HK-2 (cell line): ENCODE results near the gene LDLRAP1.
A peak's percentile ranks its signal among the peaks of the same experiment; 100 is the strongest.

Source experiments
- DNase-seq: peaks from one replicate; pipeline ENCODE4 v3.0.0-alpha.2; 2018; ENCODE audit not compliant: unreplicated experiment

Gene LDLRAP1

DNA sequence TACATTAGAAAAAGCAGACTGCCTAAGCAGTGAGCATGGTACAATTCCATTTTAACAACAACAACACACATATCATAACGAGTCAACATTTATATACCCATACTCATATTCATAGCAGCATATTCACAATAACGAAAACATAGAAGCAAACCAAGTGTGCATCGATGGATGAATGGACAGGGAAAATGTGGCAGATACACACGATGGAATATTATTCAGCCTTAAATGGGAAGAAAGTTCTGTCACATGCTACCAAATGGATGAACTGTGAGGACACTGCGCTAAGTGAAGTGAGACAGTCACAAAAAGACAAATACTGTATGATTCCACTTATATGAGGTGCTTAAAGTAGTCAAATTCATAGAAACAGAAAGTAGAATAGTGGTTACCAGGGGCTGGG lies 63.7 kb downstream of the LDLRAP1 start:
- no peak for DNase-seq

DNA sequence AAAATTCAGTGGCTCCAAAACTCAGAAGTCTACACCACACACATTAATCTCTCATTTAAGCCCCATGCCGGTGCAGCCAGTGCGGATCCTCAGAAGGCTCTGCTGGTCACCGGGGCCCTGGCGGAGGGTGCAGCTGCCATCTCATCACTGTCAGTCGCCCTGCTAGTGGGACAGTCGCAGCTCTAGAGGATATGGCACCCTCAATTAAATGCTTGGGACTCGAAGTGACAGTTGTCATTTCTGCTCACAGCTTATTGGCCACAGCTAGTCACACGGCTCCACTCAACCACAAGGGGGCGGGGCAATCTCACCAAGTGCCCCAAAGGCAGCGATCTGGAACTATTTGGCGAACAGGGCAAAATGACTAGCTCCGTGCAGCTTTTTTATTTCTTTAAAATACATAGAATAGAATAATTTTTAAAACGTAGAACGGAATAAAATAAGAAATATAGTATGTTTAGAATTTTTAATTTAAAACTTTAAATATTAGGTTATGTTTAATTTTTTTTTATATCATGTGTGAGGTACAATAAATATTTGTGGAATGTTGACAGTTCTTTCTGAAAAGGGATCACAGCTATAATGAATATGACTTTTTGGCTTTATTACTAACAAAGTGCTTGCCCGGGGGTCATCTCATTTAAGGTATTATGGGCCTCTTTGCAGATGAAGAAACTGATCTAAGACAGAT lies 65.2 kb downstream of the LDLRAP1 start:
- peak; percentile 68 for DNase-seq

DNA sequence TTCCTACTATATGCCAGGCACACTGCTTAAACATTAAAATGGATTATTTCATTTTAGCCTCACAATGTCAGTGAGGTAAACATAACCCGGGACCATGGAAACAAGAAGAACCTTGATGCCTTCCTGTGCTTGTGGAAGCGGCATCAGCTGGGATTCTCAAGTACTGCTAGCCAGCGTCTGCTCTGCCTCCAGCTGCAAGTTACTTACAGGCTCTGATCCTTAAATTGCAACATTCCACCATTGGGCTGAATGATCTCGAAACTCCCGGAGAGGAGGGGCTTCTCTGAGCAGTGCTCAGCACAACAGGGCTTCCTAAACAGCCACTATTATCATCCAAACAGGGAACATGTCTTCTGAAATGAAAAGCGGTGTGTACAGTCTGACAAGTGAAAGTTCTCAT lies 66.5 kb downstream of the LDLRAP1 start:
- DNase-seq: no peak

DNA sequence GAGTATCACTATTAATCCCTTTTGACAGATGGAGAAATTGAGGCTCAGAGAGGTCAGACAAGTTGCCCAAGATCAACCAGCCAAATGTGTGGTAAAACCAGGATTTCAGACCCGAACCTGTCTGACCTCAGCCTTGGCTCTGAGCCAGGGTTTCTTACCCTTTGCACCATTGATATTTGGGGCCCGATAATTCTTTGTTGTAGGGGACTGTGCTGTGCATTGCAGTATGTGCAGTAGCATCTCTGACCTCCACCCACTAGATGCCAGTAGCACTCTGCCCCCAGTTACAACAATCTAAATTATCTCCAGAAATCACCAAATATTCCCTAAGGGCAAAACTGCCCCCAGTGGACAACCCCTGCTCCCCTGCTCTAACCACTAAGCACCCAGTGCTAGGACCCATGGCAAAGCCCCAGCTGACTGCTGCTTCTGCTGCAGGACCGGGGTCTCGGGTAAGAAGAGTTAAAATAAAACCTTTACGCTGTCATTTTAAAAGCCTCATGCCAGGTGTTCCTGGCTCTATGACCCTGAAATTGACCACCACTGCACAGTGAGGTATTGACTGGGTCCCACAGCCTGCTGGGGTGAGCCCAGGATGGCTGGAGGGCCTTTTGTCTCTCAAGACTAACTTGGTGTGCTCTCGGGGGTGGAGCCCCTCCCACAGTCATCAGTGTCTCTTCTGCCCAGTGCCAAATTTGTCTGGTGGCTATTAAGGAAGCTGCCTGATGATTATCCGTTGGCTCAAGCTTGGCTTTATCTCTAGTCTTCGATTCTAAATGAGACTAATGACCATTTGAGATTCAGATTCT lies 67.6 kb downstream of the LDLRAP1 start:
- no peak for DNase-seq

DNA sequence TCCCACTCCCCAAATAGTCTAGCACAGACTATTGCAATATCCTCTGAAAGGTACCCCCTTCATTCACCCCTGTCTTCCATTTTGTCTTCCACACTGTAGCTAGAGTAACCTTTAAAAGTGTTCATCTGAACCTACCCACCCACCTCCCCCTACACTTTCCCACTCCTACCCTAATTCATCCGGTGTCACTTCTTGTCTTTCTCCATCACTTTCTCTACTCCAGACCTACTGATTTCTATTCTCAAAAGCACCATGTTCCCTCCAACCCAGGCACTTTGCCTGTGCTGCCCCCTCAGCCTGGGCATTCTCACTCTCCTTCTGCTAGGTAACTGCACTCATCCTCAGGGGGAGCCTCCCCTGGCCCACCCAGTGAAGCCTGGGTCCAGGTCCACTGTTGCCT lies 68.4 kb downstream of the LDLRAP1 start:
- no peak for DNase-seq

DNA sequence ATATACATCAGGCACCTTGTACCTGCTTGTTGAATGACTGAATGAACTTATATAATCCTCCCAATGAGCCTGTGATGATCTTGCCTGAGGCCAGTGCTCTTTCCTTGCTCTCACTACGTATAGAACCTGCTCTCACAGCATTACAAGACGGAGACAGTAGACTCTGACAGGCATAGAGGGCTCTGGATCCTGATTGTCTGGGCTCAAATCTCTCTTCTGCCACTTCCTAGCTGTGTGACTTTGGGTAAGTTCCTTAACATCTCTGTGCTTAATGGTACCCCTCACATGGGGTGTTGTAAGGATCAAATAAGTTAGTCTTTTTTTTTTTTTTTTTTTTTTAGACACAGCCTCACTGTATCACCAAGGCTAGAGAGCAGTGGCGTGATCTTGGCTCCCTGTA lies 69.0 kb downstream of the LDLRAP1 start:
- no peak for DNase-seq

DNA sequence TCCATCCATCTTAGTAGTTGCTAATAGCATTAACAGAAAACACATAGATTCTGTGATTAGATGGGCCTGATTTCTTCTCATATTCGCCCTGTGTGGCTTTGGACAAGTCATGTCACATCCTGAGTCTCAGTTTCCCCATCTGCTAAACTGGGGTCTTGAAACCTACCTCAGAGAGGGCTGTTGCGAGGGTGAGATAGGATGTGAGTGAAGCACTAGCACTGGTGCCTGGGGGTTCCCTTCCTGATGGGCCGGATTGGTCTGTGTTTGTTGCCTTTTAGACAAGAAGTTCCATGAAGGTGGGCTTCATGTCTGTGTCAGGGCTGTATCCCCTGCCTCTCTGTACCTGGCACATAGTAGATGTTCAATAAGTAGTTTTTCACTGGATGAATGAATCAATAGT lies 69.7 kb downstream of the LDLRAP1 start:
- no peak for DNase-seq

DNA sequence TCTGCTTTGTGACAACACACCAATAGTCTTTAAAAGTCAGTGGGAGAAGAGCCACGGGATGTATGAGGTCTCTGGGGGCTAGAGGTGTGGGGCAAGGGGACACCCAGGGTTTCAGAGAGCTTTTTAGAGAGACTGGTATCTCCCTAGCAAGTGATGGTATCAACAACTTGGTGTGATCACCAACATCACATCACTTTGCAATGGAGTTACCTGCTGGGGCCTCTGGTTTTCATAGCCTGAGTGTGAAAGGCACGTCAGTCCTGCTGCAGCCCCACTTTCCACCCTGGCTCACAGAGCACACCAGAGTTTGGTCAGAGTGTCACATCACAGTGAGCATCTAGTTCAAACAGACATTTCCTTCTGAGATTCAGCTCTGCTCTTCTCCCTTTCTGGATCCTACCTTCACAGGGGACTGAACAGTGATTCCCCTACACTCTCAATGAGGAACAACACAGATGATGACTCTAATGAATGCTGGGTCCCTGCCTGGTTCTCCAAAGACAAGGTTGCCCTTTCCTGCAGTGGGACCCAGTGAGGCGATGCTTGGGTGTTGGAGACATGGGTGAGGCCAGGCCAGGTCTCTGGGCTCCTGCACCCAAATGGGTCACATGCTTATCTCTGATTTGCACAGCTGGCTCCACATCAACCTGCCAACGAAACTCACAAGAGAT lies 71.2 kb downstream of the LDLRAP1 start:
- DNase-seq: no peak

DNA sequence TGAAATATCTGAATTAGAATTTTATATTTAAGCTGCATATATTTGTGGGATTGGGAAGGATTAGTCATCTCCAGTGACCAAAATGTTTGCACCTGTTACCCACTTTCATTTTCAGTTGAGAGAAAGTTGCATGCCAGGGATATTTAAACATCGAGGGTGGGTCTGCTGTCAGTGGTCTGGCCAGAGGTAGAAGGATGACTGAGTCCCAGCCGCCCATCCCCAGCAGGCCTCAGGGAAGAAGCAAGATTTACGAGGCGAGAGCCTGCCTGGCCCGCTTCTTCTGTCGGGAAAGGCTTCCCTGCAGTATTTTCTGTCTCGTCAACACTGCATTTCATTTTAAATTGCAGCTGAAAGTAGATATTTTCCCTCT lies 71.8 kb downstream of the LDLRAP1 start:
- no peak for DNase-seq

DNA sequence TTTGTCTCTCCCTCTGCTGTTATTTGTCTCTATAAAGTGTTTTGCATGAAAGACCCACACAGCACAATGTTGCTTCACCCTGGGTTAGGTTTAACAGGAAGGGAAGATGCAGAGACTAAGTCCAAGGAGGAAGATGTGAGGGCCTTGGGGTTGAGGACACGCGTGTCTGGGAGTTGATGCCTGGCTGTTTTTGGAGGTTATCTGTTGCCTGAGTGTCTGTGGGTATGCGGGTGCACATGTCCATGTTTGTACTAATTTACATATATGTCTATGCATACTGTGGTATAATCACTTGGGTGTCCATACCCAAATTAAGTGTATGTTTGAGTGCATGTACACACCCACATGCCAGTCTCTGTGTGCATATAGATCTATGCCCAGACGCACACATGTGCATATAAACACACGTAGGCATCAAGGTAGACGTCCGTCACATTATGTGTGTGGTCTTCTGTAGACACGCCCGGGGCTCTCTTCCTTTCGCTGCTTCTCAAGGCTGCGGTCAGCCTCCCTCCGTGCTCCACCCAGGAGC lies 72.2 kb downstream of the LDLRAP1 start:
- DNase-seq: no peak

DNA sequence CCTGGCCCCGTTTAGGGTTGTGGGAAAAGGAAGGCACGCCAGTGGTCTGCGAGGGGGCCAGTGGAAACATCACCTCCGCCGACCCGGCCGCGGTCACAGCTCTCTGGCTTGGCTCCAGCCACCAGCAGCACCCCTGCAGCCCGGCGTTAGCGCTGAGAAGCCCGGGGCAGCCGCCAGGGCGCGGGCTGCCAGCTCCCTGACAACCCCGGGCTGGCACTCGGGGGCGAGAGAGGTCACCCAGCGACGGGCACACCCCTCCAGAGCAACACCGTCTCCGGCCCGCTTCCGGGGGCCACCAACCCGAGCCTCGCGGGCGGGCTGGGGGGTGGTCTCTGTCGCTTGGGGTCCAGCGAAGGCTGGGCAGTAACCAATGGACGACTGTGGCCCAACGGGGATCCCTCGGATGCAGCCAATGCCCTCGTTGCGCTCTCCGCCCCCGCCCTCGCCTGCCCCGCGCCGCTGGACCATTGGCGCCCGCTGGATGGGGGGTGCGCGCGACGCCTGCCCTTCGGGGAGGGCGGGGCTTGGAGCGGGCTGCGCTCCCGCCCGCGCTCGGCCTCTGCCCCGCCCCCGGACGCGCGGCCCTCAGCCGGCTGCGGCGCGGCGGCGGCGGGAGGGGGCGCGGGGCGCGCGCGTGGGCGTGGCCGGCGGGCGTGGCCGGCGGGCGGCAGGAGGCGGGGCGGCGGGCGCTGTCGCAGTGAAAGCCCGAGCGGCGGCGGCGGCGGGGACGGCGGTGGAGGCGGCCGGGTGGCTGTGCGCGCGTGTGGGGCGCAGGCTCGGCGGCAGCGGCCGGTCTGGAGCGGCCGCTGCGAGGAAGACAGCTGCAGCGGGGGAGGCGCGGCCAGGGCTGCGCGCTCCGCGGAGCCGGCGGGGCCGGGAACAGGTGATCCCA lies 72.9 kb downstream of the LDLRAP1 start, which contains the start of gene MAN1C1:
TSS of gene MAN1C1 (plus strand) at position 697 of the 892 bp plus-strand sequence. CDS start 1,007 bp downstream, outside the sequence.
- DNase-seq: peak; percentile 84

DNA sequence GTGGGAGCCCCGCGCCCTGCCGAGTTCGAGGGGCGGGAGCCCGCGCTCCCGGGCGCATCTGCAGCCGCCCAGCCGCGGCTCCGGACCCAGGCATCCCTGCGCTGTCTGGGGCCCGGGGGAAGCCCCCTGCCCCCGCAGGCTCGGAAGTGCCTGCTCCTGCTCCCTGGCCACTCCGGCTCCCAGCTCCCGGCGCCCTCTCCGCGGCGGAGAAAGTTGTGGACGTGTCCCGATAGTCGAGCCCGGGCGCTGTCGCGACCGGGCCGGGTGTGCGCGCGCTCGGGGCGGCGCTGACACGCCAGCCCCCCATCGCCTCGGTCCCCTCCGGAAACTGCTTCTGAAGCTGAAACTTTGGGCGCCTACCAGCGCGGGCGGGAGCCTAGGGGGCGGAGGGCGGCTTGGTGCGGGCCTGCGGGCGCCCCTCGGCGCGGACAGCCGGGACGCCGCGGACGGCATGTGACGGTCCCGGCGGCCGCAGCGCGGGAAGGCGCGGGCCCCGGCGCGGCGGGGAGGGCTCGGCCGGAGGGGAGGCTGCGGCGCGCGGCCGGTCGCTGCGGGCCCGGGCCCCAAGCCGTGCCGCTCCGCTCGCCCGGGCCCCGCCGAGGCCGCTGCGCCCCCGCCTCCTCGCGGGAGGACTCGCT lies 73.7 kb downstream of the LDLRAP1 start:
- no peak for DNase-seq

DNA sequence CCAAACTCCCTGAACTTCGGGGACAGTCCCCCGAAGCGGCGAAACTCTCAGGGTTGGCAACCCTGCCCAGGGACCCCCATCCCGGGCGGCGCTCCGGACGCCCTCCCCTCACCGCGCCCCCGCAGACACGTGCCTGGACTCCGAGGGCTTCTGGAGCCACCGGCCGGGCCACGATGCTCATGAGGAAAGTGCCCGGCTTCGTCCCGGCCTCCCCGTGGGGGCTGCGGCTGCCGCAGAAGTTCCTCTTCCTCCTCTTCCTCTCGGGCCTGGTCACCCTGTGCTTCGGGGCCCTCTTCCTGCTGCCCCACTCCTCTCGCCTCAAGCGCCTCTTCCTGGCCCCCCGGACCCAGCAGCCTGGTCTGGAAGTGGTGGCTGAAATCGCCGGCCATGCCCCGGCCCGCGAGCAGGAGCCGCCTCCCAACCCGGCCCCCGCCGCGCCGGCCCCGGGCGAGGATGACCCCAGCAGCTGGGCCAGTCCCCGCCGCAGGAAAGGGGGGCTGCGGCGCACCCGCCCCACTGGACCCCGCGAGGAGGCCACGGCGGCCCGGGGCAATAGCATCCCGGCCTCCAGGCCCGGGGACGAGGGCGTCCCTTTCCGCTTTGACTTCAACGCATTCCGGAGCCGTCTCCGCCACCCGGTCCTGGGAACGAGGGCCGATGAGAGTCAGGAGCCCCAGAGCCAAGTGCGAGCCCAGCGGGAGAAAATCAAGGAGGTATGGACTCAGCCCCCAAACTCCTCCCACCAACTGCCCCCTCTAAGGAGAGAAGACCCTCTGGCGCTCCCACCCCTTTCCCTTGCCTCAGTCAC lies 74.4 kb downstream of the LDLRAP1 start:
- DNase-seq: no peak

DNA sequence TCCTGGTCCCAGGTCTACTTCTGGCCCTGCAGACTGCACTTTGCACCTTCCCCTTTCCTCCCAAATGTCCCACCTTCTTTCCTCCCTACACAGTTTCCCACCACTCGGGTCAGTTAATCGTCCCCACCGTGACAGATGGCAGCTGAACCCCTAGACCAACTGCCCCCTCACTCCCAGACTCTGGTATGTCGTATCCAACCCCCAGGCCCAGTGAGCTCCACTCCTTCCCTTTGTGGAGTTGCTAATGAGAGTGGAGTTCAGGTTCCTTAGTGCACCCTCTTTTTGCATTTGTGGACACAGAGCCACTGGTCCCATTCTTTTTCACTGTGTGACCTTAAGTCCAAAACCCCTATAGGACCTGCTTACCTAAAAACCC lies 75.0 kb downstream of the LDLRAP1 start:
- DNase-seq: no peak
